ENCODE results near the gene LPGAT1.

- TF ChIP-seq ETS1 (CRISPR knock-in tag; IDR thresholded peaks at IDR 0.05) (no peak), USF2 (IDR thresholded peaks at IDR 0.05; ENCODE audit: low read depth, low read length) (no peak), USF2 (CRISPR knock-in tag; IDR thresholded peaks at IDR 0.05; ENCODE audit: borderline replicate concordance) (no peak)
These were observed 80.0 kb downstream of the LPGAT1 start for GRCh38 chr1:211750599-211750998.

Measured in HepG2 (cell line).